HepG2 (cell line): ENCODE results near the gene APLP1. TPM values are rescaled to one million over a fixed set of nuclear protein-coding genes. Genes with fewer than 3 reads are reported as not detected.

Experiments
- AGO2 ChIP-seq: fragments of 200-400 bp; formaldehyde crosslinking; optimal IDR thresholded peaks from 2 replicates; pipeline ENCODE3; 2017; ENCODE audit warnings: mild to moderate bottlenecking, low read depth, low read length, moderate library complexity
- ATM ChIP-seq: fragments of 450-650 bp; IDR thresholded peaks from 2 replicates; pipeline ENCODE4 v1.7.1; 2017; ENCODE audit warnings: mild to moderate bottlenecking, borderline replicate concordance
- DR1 ChIP-seq: sonication (generic); formaldehyde crosslinking; IDR thresholded peaks from 2 replicates; pipeline ENCODE4 v1.8.0; 2021; ENCODE audit warnings: mild to moderate bottlenecking, missing genetic modification reagents, inconsistent platforms
- FOXJ3 ChIP-seq: sonication (generic); formaldehyde crosslinking; IDR thresholded peaks from 2 replicates; pipeline ENCODE4 v1.4.0; 2020; ENCODE audit warnings: missing genetic modification reagents, mild to moderate bottlenecking, borderline replicate concordance
- FOXP1 ChIP-seq, 2 experiments: fragments of 450-650 bp in 1 of 2; IDR thresholded peaks; 2 replicates each; pipeline ENCODE4 v1.6.1; 2017 to 2018; ENCODE audit warnings: antibody characterized with exemption in 1 of 2
- GABPA ChIP-seq, 2 experiments: IDR thresholded peaks; 2 replicates each; pipeline ENCODE4 v1.6.1; 2011 to 2016; ENCODE audit warnings: low read depth in 2 of 2, low read length in 1 of 2, missing biosample characterization in 1 of 2, missing genetic modification characterization in 1 of 2
- HDAC1 ChIP-seq: sonication (generic); formaldehyde crosslinking; IDR thresholded peaks from 2 replicates; pipeline ENCODE4 v1.5.1; 2020; ENCODE audit warnings: mild to moderate bottlenecking, missing genetic modification reagents
- PAF1 ChIP-seq: IDR thresholded peaks from 2 replicates; pipeline ENCODE4 v1.6.1; 2016; ENCODE audit warnings: missing genetic modification reagents, missing compliant biosample characterization
- RBM22 ChIP-seq: fragments of 200-400 bp; formaldehyde crosslinking; optimal IDR thresholded peaks from 2 replicates; pipeline ENCODE3; 2017; ENCODE audit warnings: mild to moderate bottlenecking, low read length, moderate library complexity
- REL ChIP-seq: sonication (generic); formaldehyde crosslinking; conservative IDR thresholded peaks from 2 replicates; pipeline ENCODE4 v1.8.0; 2022; ENCODE audit warnings: mild to moderate bottlenecking, missing genetic modification reagents, moderate library complexity
- ZNF30 ChIP-seq: sonication (generic); formaldehyde crosslinking; IDR thresholded peaks from 2 replicates; pipeline ENCODE4 v1.5.0; 2020; ENCODE audit warnings: mild to moderate bottlenecking, missing genetic modification reagents
- ZNF530 ChIP-seq: sonication (generic); formaldehyde crosslinking; IDR thresholded peaks from 2 replicates; pipeline ENCODE4 v1.5.0; 2020; ENCODE audit warnings: low read depth, mild to moderate bottlenecking, missing genetic modification reagents
- ZNF678 ChIP-seq: sonication (generic); formaldehyde crosslinking; IDR thresholded peaks from 2 replicates; pipeline ENCODE4 v1.4.0; 2020; ENCODE audit warnings: mild to moderate bottlenecking, missing genetic modification reagents
- ZNF879 ChIP-seq: sonication (generic); formaldehyde crosslinking; IDR thresholded peaks from 2 replicates; pipeline ENCODE4 v1.8.1; 2023; ENCODE audit warnings: missing genetic modification reagents
- ZNF891 ChIP-seq: sonication (generic); formaldehyde crosslinking; IDR thresholded peaks from 2 replicates; pipeline ENCODE4 v1.5.0; 2020; ENCODE audit warnings: mild to moderate bottlenecking, missing genetic modification reagents
- polyA plus RNA-seq, 8 experiments: library from polyadenylated mRNA; depleted of rRNA in 3 of 8; stranded (reverse) in 7 of 8; unstranded in 1 of 8; fragments of >200 nt; fragmentation: Illumina TruSeq in 4 of 8; extraction: Trizol in 4 of 8; gene quantifications; 2 replicates each; pipeline versions ENCODE4 v1.2.1 to v1.2.3, GENCODE V29; 2011 to 2016; ENCODE audit warnings: low read depth in 4 of 8, missing spikeins in 1 of 8, mixed read lengths in 1 of 8; ENCODE audit not compliant: insufficient read depth in 1 of 8
- total RNA-seq, 5 experiments: library from RNA; depleted of rRNA; stranded (reverse); fragments of >200 nt; fragmentation: Illumina TruSeq; extraction: Trizol; gene quantifications; 2 replicates each; pipeline ENCODE4 v1.2.3, GENCODE V29; 2016; ENCODE audit warnings: low read depth in 1 of 5
- TF ChIP-seq, protein P1 (sequence below): sonication (generic); formaldehyde crosslinking; conservative IDR thresholded peaks from 2 replicates; pipeline ENCODE4 v1.4.0; 2020; ENCODE audit warnings: missing genetic modification reagents
- TF ChIP-seq, protein P2 (sequence below): sonication (generic); formaldehyde crosslinking; IDR thresholded peaks from 2 replicates; pipeline ENCODE4 v1.8.0; 2022; ENCODE audit warnings: missing genetic modification reagents, mild to moderate bottlenecking, moderate library complexity, borderline replicate concordance
- TF ChIP-seq, protein P3 (sequence below): sonication (generic); formaldehyde crosslinking; IDR thresholded peaks from 2 replicates; pipeline ENCODE4 v1.9.0; 2021; ENCODE audit warnings: missing genetic modification reagents, borderline replicate concordance
- TF ChIP-seq, protein P4 (sequence below): sonication (generic); formaldehyde crosslinking; IDR thresholded peaks from 2 replicates; pipeline ENCODE4 v1.5.1; 2020; ENCODE audit warnings: missing genetic modification reagents, mild to moderate bottlenecking, borderline replicate concordance
- TF ChIP-seq, protein P5 (sequence below): sonication (generic); formaldehyde crosslinking; IDR thresholded peaks from 2 replicates; pipeline ENCODE4 v1.4.0; 2020; ENCODE audit warnings: missing genetic modification reagents, borderline replicate concordance

Gene APLP1
- total and polyA plus RNA-seq, 2 of the 13 experiments (the other 11 are each of a cell fraction or from before 2014, with no cell fraction given): 2.0 to 2.9 TPM

DNA sequence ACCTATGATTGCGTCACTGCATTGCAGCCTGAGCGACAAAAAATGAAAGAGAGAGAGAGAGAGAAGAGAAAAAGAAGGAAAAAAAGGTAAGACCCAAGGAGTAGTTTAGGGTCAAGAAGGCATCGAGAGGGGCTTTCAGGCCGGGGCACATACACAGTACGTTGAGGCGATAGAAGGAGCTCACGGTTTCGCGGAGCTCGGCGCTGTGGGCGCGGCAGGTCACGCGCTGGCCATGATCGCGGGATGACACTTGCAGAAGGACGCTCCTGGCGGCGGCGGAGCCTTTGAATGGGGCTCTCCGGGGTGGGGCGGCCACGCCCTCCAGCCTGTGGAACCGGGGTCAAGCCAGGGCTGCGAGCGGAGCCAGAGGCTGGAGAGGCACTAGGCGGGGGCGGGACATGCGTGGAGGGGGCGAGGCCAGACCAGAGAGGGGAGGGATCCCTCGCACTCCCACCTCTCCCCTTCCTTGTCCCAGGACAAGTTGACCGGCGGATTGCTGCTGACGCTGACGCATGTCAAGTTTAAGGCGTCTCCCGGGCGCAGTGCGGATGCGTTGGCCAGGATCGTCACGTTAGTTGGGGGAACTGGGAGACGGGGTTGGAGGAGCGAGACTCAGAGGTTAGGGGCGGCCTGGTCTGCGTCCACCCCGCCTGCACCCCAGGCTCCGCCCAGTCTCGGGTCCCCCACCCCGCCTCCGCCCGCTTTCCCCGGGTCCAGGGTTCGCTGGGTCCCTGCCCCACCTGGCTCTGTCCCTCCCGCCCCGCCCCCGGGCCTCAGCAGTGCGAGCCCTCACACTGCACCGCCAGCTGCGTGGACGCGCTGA is 22.9 kb upstream of the APLP1 start (continued):
- TF ChIP-seq, protein P1, sequence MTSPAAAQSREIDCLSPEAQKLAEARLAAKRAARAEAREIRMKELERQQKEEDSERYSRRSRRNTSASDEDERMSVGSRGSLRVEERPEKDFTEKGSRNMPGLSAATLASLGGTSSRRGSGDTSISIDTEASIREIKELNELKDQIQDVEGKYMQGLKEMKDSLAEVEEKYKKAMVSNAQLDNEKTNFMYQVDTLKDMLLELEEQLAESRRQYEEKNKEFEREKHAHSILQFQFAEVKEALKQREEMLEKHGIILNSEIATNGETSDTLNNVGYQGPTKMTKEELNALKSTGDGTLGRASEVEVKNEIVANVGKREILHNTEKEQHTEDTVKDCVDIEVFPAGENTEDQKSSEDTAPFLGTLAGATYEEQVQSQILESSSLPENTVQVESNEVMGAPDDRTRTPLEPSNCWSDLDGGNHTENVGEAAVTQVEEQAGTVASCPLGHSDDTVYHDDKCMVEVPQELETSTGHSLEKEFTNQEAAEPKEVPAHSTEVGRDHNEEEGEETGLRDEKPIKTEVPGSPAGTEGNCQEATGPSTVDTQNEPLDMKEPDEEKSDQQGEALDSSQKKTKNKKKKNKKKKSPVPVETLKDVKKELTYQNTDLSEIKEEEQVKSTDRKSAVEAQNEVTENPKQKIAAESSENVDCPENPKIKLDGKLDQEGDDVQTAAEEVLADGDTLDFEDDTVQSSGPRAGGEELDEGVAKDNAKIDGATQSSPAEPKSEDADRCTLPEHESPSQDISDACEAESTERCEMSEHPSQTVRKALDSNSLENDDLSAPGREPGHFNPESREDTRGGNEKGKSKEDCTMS (CRISPR knock-in tag): no peak
- TF ChIP-seq DR1 (CRISPR knock-in tag) (no peak), REL (CRISPR knock-in tag) (no peak), HDAC1 (CRISPR knock-in tag) (no peak; the same call in 1 of the 2 replicates), FOXP1 (IDR thresholded peaks at IDR 0.05) (no peak), FOXP1 (CRISPR knock-in tag; IDR thresholded peaks at IDR 0.05) (no peak), PAF1 (CRISPR knock-in tag) (no peak), ZNF530 (CRISPR knock-in tag) (no peak), FOXJ3 (CRISPR knock-in tag) (no peak), ZNF30 (CRISPR knock-in tag) (no peak), ZNF879 (no peak), ZNF891 (no peak), ATM (no peak), GABPA (IDR thresholded peaks at IDR 0.05; ENCODE audit: low read depth, low read length) (no peak), GABPA (CRISPR knock-in tag; IDR thresholded peaks at IDR 0.05; ENCODE audit: low read depth) (no peak), ZNF678 (CRISPR knock-in tag) (no peak; the same call in 1 of the 2 replicates), AGO2 (no peak), RBM22 (no peak)
- TF ChIP-seq, protein P2, sequence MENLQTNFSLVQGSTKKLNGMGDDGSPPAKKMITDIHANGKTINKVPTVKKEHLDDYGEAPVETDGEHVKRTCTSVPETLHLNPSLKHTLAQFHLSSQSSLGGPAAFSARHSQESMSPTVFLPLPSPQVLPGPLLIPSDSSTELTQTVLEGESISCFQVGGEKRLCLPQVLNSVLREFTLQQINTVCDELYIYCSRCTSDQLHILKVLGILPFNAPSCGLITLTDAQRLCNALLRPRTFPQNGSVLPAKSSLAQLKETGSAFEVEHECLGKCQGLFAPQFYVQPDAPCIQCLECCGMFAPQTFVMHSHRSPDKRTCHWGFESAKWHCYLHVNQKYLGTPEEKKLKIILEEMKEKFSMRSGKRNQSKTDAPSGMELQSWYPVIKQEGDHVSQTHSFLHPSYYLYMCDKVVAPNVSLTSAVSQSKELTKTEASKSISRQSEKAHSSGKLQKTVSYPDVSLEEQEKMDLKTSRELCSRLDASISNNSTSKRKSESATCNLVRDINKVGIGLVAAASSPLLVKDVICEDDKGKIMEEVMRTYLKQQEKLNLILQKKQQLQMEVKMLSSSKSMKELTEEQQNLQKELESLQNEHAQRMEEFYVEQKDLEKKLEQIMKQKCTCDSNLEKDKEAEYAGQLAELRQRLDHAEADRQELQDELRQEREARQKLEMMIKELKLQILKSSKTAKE (CRISPR knock-in tag): 0 out of 2 replicates have a peak, but pooled peaks have one; percentile 91
- TF ChIP-seq, protein P3, sequence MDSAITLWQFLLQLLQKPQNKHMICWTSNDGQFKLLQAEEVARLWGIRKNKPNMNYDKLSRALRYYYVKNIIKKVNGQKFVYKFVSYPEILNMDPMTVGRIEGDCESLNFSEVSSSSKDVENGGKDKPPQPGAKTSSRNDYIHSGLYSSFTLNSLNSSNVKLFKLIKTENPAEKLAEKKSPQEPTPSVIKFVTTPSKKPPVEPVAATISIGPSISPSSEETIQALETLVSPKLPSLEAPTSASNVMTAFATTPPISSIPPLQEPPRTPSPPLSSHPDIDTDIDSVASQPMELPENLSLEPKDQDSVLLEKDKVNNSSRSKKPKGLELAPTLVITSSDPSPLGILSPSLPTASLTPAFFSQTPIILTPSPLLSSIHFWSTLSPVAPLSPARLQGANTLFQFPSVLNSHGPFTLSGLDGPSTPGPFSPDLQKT (CRISPR knock-in tag): no peak
- TF ChIP-seq, protein P4, sequence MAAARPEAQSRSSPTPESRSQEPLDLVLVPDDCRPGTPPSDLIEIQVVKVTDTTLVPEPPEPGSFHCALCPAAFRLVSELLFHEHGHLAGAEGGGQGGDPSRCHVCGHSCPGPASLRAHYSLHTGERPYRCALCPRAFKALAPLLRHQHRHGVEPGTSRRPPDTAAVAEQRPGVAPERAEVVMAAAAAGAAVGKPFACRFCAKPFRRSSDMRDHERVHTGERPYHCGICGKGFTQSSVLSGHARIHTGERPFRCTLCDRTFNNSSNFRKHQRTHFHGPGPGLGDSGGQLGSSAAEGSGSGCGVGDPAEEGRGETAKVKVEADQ: no peak
- TF ChIP-seq, protein P5, sequence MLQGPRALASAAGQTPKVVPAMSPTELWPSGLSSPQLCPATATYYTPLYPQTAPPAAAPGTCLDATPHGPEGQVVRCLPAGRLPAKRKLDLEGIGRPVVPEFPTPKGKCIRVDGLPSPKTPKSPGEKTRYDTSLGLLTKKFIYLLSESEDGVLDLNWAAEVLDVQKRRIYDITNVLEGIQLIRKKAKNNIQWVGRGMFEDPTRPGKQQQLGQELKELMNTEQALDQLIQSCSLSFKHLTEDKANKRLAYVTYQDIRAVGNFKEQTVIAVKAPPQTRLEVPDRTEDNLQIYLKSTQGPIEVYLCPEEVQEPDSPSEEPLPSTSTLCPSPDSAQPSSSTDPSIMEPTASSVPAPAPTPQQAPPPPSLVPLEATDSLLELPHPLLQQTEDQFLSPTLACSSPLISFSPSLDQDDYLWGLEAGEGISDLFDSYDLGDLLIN (CRISPR knock-in tag): no peak
